ENCODE results near the gene THAP3. TPM values are rescaled to one million over a fixed set of nuclear protein-coding genes. Genes with fewer than 3 reads are reported as not detected.

THAP3 gene
- total and polyA plus RNA-seq, 9 of the 15 experiments (the other 6 are each of a cell fraction or from before 2014, with no cell fraction given): 1.9 to 31.2 (median 18.2) TPM

- TF ChIP-seq NR1H2 (CRISPR knock-in tag; IDR thresholded peaks at IDR 0.05): no peak
- no peak for TF ChIP-seq EHMT2 (IDR thresholded peaks at IDR 0.05)
- no peak for TF ChIP-seq NFE2 (IDR thresholded peaks at IDR 0.05; ENCODE audit: low read depth)
- no peak for TF ChIP-seq ZBTB26 (CRISPR knock-in tag; IDR thresholded peaks at IDR 0.05)
- TF ChIP-seq, protein P1, sequence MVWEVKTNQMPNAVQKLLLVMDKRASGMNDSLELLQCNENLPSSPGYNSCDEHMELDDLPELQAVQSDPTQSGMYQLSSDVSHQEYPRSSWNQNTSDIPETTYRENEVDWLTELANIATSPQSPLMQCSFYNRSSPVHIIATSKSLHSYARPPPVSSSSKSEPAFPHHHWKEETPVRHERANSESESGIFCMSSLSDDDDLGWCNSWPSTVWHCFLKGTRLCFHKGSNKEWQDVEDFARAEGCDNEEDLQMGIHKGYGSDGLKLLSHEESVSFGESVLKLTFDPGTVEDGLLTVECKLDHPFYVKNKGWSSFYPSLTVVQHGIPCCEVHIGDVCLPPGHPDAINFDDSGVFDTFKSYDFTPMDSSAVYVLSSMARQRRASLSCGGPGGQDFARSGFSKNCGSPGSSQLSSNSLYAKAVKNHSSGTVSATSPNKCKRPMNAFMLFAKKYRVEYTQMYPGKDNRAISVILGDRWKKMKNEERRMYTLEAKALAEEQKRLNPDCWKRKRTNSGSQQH (CRISPR knock-in tag; IDR thresholded peaks at IDR 0.05): no peak
- TF ChIP-seq NCOA2 (IDR thresholded peaks at IDR 0.05; ENCODE audit: partially characterized antibody in 2 of 2): no peak
- no peak for TF ChIP-seq FOXM1 (IDR thresholded peaks at IDR 0.05; ENCODE audit: low read depth)
- no peak for TF ChIP-seq FOXM1 (CRISPR knock-in tag; IDR thresholded peaks at IDR 0.05; ENCODE audit: low read depth)
- no peak for TF ChIP-seq DEAF1 (CRISPR knock-in tag; IDR thresholded peaks at IDR 0.05)
- no peak for TF ChIP-seq POLR2AphosphoS2 (IDR thresholded peaks at IDR 0.05; ENCODE audit: low read length)
- 0 out of 2 replicates have a peak, but pooled peaks have one; percentile 32 for TF ChIP-seq PURB (CRISPR knock-in tag; IDR thresholded peaks at IDR 0.05; ENCODE audit: low read depth)
- no peak for TF ChIP-seq DNMT1 (IDR thresholded peaks at IDR 0.05)
- peak; percentile 78 to 84 for TF ChIP-seq MNT (conservative IDR thresholded peaks at IDR 0.05)
- peak; percentile 77 to 83 for TF ChIP-seq NRF1 (conservative IDR thresholded peaks at IDR 0.05 in 1 of 2, IDR thresholded peaks at IDR 0.05 in 1 of 2)
- TF ChIP-seq ELF4 (CRISPR knock-in tag; IDR thresholded peaks at IDR 0.05): no peak
- no peak for TF ChIP-seq ZBTB2 (IDR thresholded peaks at IDR 0.05)
- TF ChIP-seq KDM2B (CRISPR knock-in tag; IDR thresholded peaks at IDR 0.05): 0 out of 2 replicates have a peak, but pooled peaks have one; percentile 34
- no peak for TF ChIP-seq ZNF561 (CRISPR knock-in tag; conservative IDR thresholded peaks at IDR 0.05)
- TF ChIP-seq NCOA1 (IDR thresholded peaks at IDR 0.05; ENCODE audit: low read depth): no peak
- no peak for TF ChIP-seq KLF16 (IDR thresholded peaks at IDR 0.05)
- TF ChIP-seq RBFOX2 (IDR thresholded peaks at IDR 0.05; ENCODE audit: low read depth, low read length): peak; percentile 92
- no peak for TF ChIP-seq NBN (IDR thresholded peaks at IDR 0.05; ENCODE audit: low read depth)
- no peak for TF ChIP-seq KAT7 (CRISPR knock-in tag; IDR thresholded peaks at IDR 0.05; ENCODE audit: borderline replicate concordance)
These were observed 45.1 kb upstream of the THAP3 start, which contains the start of gene ZBTB48 (continued) for GRCh38 chr1:6579374-6580118.

Measured in K562 (cell line).